Measurements from ENCODE around the gene GLT6D1.
"Not testable (repeated sequence)": the region's sequence is repeated elsewhere in the genome, so short reads cannot be mapped to it uniquely, and the experiment has no call there.

Gene GLT6D1

DNA sequence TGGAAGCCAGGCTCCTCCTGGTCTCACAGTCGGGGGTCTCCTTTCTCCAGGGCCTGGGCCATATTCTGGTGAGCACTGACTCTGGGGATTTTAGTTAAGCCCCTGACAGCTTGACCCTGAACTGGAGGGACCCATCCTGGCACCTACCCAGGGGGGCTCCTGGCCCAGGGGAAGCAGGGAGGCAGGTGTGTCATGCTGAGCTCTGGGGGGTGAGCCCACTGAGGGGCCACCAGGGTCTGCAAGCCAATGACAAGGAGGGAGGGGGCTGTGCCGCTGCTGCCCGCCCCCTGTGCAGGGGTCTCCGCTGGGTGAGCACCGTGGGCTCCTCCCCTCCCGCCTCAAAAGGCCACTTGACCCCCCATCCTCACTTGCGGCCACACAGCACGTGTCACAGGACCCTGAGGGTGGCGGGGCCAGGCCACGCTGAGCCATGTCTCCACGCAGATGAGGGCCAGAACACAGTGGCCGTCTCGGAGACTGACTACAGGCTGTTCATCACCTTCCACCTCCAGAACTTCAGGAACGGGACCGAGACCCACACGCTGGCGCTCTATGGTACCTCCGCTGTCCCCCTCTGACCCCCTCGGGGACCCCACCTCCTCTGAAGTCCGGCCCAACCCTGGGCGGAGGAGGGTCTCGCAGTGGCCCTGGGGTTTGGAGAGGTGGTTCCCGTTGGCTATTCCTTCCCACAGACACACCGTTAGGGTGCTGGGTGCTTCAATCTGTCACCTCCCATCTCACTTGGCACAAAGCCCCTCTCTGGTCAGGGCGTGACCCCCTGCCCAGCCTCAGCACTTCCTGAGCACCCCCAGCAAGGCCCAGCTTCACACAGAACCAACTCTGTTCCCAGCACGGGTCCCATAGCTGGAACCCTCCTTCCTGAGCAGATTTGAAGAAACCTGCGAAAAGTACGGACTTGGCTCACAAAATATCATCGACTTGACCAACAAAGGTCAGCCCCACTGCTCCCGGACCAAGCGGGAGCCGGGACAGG lies 25.8 kb upstream of the GLT6D1 start:
- DNase-seq (ENCODE audit: low read depth) = no peak

DNA sequence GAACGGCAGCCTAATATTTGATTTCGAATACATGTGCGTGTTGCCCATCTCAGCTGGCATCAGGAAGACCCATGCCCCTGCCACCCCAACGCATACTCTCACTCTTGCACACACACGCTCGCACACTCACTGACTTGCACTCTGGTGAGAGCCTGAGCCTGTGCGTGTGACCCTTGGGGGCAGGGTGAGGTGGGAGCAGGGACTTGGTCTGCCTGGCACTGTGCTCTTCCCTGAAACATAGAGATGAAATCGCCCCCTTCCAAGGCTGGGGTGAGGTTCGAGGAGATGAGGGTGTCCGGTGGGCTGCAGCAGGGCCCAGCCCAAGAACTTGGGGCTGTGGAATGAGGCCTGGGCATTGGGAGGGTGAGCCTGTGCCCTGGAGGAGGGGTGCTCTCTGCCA lies 24.9 kb upstream of the GLT6D1 start:
- DNase-seq (ENCODE audit: low read depth) = no peak

DNA sequence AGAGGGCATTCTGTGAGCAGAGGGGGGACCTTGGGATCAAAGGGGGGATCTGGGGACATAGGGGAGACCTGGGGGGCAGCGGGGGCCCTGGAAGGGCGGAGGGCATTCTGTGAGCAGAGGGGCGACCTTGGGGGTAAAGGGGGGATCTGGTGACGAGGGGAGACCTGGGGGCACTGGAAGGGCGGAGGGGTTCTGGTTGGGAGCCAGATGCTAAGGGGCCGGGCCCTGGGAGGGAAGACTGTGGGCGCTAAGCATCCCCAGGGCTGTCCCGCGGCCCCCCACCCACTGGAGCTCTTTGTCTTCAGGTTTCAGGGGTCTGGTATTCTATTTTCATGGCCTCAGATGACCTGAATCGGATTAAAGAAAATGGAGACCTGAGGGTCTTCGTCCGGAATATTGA lies 24.5 kb upstream of the GLT6D1 start:
- DNase-seq (ENCODE audit: low read depth) = no peak

DNA sequence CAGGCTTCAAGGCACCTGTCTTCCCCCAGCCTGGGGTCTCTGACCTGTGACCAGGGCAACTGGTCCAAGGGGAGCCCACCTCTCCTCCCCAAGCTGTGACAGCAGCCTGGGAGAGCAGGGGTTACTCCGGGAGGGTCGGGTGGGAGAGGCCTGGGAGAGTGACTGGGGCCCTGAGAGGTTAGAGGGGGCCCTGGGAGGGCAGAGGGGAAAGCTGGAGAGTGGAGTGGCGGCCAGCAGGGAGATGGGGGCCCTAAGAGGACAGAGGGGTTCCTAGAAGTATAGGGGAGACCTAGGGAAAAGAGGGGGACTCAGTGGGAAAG lies 24.1 kb upstream of the GLT6D1 start:
- DNase-seq (ENCODE audit: low read depth) = no peak

DNA sequence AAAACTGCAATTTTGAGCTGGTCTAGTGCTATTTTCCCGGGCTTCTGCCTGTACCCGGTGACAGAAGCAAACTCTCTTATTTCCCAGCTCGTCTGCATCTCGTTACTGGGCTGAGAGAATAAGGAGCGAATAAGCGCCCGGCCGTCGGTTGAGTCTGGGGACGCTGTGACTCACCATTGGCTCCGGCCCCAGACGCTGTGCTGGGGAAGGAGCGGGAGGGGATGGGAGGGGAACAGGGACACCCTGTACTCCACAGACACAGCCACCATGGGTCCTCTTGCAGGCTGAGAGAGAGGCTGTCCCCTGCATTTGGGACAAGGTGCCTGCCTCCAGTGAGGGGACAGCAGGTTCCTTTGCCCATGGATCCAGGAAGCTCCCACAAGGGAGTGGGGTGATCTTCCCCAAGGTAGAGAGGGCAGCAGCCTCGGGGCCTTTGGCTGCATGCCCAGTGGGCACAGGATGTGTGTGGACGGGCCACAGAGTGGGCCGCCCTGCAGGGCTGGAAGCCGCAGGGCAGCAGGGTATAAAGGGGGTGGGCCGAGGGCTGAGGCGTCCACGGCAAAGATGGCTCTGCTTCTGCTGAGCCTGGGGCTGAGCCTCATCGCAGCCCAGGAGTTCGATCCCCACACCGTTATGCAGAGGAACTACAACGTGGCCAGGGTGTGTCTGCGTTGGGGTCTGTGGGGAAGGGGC lies 23.6 kb upstream of the GLT6D1 start, which contains the start of gene LCN9:
LCN9 (plus strand) TSS at position 552 of the 693 bp plus-strand sequence; CDS start at position 565, 13 bp downstream.
- no peak for DNase-seq (ENCODE audit: low read depth)

DNA sequence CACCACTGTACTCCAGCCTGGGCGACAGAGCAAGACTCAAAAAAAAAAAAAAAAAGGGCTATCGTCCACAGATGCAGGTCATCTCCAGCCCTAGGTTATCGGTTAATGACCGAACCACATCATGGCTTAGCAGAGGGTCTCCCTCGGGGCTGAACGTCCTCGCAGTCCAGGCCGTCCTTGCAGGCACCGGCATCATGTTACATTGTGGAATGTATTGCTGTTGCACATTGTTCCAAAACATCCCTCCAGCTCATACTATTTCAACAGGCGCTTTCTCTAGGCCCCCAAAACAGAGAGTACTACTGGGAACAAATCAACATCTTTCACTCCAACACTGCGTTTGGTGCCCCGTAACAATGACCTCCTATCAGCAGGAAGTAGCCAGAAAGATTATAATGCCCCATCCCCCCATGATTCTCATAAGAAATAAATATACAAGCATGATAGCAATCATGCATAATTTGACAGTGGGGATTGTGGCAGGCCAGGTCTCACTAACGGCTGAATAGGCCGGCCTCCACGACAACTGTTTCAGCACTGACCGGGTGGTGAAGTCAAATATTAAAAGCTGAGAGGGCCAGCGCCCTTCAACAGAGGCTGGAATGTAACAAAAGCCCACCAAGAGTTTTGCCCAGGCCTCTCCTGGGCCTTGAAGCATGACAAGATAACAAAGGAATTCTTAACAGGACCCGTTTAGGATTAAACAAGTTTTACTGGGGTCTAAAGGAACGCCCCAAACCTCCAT lies 22.6 kb upstream of the GLT6D1 start:
- DNase-seq (ENCODE audit: low read depth) = no peak

DNA sequence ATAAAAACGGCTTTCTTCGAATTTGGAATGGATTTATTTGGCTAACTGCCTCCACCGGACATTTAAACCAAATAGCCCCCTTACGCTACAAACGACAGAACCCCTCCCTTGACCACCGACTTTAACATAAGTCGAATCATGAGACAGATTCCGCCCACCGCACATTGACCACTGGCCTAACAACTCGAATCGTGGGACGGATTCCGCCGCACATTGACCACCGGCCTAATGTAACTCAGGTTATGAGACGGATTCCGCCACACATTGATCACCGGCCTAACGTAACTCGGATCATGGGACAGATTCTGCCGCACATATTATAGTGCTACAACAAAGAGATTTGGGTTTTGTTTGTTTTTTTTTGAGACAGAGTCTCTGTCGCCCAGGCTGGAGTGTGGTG lies 21.1 kb upstream of the GLT6D1 start:
- DNase-seq (ENCODE audit: low read depth) = no peak

DNA sequence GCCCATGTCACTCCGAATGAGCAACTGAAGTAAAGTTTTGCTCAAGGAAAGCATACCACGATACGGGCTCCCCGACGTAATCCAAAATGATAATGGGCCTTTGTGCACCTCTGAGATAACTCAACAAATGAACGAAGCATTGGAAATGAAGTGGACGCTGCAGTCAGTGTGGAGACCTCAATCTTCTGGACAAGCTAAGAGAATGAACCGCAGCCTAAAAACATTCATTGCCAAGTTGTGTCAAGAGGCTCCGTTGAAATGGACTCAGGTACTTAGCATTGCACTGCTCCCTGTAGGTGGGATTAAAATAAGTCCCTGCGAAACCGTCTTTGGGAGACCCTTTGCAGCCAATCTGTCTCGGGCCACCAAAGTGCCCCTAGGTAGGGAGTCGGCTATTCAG lies 19.9 kb upstream of the GLT6D1 start:
- DNase-seq (ENCODE audit: low read depth) = no peak

DNA sequence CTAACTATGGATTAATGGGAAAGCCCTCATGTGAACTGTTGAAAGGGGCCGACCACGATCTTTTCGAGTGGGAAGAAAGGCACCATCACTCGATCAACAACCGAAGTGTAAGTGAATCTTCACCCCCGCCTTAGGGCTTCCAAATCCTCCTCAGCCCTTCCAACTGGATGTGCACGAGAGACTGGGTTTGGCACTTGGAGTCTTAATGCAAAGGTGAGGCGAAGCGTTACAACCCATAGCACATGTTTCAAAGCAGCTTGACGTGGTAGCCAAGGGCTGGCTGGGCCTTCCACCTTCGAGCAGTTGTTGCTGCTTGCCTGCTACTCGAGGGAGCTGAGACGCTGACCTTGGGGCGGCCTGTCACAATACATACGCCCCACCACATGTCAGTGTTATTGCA lies 18.1 kb upstream of the GLT6D1 start:
- DNase-seq (ENCODE audit: low read depth) = no peak

DNA sequence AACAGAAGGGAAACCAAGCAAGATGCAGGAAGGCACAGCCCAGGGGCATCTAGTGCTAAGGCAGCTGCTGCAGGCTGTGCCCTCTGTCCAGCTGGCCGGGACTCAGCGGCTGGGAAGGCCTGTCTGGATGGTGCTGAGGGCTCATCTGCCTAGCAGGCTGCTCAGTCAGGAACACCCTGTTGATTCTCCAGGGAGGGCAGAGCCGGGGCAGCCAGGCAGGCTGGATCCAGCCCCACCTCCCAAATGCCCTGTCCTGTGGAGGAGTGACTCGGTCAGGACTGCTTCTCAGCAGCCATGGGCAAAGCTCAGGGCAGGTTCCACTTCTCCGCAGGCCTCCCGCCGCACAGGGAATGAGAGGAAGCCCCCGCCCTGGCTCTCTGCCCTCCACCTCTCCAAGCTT lies 16.0 kb upstream of the GLT6D1 start:
- no peak for DNase-seq (ENCODE audit: low read depth)

DNA sequence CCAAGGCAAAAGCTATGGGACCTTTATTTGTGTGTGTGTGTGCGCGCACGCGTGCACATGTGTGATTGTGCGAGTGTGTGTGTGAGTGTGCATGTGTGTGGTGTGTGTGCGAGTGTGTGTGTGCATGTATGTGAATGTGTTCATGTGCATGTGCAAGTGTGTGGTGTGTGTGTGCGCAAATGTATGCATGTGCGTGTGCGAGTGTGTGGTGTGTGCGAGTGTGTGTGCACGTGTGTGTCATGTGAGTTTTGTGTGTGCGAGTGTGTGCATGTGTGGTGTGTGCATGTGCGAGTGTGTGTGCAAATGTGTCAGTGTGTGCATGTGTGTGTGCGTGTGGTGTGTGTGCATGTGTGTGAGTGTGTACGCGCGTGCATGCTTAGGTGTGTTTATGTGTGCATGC lies 11.1 kb upstream of the GLT6D1 start:
- no peak for DNase-seq (ENCODE audit: low read depth)

DNA sequence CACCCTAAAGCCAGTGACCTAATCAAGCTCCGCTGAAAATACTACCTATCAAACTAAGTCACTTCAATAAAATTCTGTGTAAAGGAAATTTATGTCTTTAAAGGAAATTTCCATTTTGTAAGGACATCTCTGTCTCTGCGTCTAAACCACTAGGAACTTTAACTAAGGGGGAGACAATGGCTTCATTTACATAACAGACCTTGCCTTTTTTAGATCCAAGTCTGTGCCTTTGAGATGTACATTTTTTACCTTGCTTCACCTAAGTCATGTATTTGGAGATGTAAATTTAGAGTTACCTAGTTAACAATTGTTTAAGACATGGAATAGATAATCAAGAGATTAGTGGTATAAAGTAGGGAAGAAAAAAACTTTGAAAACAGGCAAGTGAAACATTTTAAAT lies 10.2 kb upstream of the GLT6D1 start:
- no peak for DNase-seq (ENCODE audit: low read depth)

DNA sequence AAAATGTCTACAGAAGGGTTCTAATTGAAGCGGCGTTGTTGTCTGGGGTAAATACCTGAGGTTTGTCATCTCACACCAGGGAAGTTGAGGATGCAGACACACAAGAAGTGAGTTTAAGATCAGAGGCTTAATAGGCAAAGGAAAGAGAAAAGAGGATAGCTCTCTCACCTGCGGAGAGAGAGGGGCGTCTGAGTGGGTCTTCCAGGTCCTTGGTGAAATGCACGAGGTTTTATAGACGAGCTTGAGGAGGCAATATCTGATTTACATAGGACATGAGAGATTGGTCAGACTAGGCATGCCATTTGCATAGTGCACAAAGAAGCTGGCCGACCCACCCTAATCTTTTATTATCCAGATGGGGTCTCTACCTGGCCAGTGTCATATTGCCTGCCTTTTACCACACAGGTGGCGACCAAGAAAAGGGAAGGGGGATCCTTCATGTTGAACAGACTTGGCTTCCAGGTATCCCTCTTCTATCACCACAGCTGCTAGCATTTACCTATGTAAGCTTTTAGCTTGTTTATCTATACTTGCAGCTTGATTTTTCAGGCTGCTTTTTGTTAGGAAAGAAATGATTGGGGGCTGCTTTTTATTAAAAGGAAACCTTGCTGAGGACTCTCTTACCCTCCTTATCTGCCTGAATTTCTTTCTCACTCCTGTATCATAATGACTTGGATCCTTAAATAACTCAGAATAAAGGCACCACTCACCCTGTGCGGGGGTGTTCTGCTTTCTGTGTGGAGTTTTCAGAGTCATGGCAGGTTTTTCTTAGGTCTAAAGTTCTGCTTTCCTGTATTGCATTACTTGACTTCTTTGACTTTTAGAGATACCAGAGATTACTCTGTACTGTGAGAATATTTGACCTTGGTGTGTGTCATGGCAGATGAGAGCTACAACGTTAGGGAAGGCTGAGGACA lies 9.4 kb upstream of the GLT6D1 start:
- DNase-seq (ENCODE audit: low read depth) = no peak

DNA sequence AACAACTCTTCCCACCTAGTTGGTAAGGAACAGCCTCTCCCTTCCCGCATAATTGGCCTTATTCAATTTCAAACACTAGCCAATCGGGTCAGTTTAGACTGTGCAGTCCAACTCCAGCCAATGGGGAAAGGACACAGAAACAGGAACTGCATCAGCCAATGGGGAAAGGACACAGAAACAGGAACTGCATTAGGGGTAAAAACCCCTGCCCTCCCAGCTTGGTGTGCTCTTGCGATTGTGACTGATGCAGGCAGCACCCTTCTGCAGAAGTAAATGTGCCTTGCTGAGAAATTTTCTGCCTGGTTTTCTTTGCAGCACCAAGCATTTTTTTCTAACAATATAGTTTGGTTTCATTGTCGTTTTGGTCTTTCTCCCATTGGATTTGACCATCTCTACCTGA lies 8.5 kb upstream of the GLT6D1 start:
- no peak for DNase-seq (ENCODE audit: low read depth)

DNA sequence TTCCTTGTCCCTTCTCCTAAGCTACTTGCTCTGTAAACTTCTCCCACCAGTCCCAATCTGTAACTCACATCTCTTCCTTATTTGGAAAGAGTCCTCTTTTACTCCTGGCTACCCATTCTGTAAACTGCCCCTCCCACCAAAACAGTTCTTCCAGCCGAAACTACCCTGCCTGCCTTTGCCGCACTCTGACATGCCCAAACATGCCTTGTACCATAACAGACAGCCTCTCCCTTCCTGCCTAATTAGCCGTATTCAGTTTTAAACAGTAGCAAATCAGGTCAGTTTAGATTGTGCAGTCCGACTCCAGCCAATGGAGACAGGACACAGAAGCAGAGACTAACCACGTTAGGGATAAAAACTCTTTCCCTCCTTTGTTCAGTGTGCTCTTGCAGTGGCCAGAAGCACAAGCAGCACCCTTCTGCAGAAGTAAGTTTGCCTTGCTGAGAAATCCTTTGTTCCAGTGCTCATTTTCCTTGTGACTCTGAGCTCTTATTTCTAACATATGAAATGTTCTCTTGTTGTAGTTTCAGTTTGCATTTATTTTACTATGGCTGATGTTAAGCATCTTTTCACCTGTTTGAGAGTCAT lies 5.4 kb upstream of the GLT6D1 start:
- DNase-seq (ENCODE audit: low read depth) = no peak

DNA sequence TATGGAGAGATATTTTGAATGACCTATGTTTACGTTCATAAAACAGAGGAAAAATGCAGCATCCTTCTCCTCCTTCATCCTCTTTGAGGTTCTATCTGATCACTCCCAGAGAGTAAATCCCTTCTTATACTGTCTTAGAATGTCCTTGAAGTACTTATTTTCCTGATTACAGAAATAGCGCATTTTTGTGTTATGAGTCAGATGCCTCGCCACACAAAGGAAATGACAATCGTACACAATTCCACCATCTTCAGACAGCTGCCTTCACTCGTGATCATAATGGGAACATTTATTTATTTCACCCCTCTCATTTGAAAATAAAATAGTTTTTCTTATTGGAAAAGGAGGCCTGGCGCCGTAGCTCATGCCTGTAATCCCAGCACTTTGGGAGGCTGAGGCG lies 2.4 kb upstream of the GLT6D1 start:
- DNase-seq (ENCODE audit: low read depth) = no peak

DNA sequence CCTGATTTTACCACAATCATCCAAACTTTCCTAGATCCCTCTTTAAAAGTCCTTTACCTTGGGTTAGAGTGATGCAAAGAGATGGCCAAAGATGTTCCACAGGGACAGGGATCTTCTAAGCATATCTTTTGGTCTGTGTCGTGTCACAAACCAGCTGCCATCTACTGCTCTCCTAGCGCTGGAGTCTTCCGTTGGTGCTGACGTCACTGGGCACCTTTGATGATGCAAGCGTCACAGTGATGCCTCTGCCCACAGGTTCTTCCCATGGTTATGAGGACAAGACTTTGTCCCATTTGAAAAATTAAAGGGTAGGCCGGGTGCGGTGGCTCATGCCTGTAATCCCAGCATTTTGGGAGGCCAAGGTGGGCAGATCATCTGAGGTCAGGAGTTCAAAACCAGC lies 1.7 kb upstream of the GLT6D1 start:
- no peak for DNase-seq (ENCODE audit: low read depth)

DNA sequence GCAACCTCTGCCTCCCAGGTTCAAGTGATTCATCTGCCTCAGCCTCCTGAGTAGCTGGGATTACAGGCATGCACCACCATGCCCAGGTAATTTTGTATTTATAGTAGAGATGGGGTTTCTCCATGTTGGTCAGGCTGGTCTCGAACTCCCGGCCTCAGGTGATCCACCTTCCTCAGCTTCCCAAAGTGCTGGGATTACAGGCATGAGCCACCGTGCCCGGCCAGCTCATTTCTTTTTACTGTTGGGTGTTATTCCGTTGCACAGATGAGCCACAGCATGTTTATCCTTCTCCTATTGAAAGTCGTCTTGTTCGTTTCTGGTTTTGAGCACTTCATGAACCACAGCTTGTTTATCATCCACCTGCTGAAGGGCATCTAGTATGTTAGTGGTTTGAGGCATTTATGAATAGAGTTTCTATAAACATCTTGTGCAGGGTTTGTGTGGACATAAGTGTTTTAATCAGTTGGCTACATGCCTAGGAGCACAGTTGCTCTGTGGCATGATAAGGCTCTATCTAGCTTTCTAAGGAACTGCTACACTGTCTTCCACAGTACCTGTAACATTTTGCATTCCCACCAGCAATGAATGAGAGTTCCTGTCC lies 2.3 kb downstream of the GLT6D1 start:
- not testable (repeated sequence) for DNase-seq (ENCODE audit: low read depth)

DNA sequence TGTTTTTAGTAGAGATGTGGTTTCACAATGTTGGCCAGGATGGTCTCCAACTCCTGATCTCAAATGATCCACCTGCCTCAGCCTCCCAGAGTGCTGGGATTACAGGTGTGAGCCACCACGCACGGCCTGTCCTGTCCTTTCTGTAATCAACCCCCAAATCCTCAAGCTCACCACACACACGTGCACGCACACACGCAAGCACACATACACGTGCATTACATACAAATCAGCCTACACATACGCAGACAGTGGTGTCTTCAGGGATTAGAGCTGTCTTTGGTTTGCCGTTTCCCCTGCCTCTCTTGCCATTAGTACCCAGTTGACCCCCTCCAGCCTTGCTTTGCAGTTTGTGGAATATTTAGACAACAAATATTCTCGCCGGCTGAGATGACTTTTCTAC lies 6.5 kb downstream of the GLT6D1 start:
- no peak for DNase-seq (ENCODE audit: low read depth)

DNA sequence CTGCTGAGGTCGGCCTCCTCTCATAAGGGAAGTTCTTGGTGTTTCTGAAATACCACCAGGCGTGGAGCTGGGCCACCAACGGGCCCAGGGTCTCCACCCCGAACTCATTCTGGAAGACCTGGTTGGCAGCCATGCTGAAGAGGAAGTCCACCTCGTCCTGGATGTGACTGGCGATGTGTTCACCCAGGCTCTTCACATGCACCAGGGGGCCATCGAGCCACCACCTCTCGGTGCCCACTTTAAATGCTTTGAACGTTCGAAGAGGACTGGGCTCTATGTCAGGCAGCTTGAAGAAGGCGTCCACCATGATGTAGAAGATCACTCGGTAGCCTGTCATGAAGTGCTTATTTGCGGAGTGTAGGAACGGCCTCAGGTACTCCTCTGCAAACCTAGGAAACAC lies 15.1 kb downstream of the GLT6D1 start:
- DNase-seq (ENCODE audit: low read depth) = no peak
